Measurements from ENCODE around the gene ZNF616.

DNA sequence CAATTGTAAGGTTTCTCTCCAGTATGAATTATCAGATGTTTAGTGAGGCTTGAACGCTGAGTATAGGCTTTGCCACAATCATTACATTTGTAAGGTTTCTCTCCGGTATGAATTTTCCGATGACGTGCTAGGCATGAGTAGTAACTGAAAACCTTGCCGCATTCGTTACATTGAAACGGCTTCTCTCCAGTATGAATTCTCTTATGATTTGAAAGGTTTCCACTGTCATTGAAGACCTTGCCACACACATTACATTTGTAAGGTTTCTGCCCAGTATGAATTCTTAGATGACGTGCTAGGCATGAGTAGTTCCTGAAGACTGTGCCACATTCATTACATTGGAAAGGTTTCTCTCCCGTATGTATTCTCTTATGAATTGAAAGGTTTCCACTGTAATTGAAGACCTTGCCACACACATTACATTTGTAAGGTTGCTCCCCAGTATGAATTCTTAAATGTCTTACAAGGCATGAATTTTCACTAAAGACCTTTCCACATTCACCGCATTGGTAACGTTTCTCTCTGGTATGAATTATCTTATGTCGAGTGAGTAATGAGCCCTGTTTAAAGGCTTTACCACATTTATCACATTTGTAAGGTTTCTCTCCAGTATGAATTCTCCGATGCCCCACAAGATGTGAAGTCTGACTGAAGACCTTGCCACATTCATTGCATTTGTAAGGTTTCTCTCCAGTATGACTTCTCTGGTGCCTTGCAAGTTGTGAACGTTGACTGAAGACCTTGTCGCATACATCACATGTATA is 16.0 kb upstream of the ZNF616 start:
- TF ChIP-seq ZFP30 (CRISPR knock-in tag; IDR thresholded peaks at IDR 0.05) (no peak), CREB5 (CRISPR knock-in tag; IDR thresholded peaks at IDR 0.05; ENCODE audit: low read depth) (no peak), PPARA (CRISPR knock-in tag; IDR thresholded peaks at IDR 0.05; ENCODE audit: borderline replicate concordance) (no peak), ARNTL (CRISPR knock-in tag; IDR thresholded peaks at IDR 0.05; ENCODE audit: borderline replicate concordance, low read depth) (no peak), SNAI2 (CRISPR knock-in tag; IDR thresholded peaks at IDR 0.05) (no peak)
- TF ChIP-seq, protein P1, sequence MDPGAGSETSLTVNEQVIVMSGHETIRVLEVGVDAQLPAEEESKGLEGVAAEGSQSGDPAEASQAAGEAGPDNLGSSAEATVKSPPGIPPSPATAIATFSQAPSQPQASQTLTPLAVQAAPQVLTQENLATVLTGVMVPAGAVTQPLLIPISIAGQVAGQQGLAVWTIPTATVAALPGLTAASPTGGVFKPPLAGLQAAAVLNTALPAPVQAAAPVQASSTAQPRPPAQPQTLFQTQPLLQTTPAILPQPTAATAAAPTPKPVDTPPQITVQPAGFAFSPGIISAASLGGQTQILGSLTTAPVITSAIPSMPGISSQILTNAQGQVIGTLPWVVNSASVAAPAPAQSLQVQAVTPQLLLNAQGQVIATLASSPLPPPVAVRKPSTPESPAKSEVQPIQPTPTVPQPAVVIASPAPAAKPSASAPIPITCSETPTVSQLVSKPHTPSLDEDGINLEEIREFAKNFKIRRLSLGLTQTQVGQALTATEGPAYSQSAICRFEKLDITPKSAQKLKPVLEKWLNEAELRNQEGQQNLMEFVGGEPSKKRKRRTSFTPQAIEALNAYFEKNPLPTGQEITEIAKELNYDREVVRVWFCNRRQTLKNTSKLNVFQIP (CRISPR knock-in tag; IDR thresholded peaks at IDR 0.05; ENCODE audit: borderline replicate concordance, low read depth) = no peak

Data from SK-N-SH treated with all-trans-retinoic acid at 6 μM for 48 hours (cell line).